ENCODE results near the gene IFFO2. TPM values are rescaled to one million over a fixed set of nuclear protein-coding genes. Genes with fewer than 3 reads are reported as not detected.

Gene IFFO2
- total and polyA plus RNA-seq, 2 of the 13 experiments (the other 11 are each of a cell fraction or from before 2014, with no cell fraction given): 7.3 to 16.7 TPM

DNA sequence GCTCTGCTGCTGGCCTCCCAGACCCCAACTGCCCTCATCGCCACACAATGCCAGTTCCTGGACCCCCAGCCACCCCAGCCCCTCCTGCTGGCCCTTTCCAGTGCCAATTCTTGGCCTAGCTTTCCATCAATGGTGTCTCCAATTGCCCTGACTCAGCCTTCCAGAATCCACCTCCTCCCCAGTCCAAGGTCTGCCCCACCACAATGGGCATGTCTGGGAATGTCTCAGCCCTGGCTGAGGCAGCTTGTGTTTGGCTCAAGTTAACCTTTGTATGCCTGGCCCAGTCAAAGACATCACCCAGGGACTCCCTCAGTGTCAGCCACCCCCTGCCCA is 70.5 kb downstream of the IFFO2 start (continued):
- TF ChIP-seq, protein P1, sequence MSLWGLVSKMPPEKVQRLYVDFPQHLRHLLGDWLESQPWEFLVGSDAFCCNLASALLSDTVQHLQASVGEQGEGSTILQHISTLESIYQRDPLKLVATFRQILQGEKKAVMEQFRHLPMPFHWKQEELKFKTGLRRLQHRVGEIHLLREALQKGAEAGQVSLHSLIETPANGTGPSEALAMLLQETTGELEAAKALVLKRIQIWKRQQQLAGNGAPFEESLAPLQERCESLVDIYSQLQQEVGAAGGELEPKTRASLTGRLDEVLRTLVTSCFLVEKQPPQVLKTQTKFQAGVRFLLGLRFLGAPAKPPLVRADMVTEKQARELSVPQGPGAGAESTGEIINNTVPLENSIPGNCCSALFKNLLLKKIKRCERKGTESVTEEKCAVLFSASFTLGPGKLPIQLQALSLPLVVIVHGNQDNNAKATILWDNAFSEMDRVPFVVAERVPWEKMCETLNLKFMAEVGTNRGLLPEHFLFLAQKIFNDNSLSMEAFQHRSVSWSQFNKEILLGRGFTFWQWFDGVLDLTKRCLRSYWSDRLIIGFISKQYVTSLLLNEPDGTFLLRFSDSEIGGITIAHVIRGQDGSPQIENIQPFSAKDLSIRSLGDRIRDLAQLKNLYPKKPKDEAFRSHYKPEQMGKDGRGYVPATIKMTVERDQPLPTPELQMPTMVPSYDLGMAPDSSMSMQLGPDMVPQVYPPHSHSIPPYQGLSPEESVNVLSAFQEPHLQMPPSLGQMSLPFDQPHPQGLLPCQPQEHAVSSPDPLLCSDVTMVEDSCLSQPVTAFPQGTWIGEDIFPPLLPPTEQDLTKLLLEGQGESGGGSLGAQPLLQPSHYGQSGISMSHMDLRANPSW (CRISPR knock-in tag; IDR thresholded peaks at IDR 0.05; ENCODE audit: borderline replicate concordance): no peak

DNA sequence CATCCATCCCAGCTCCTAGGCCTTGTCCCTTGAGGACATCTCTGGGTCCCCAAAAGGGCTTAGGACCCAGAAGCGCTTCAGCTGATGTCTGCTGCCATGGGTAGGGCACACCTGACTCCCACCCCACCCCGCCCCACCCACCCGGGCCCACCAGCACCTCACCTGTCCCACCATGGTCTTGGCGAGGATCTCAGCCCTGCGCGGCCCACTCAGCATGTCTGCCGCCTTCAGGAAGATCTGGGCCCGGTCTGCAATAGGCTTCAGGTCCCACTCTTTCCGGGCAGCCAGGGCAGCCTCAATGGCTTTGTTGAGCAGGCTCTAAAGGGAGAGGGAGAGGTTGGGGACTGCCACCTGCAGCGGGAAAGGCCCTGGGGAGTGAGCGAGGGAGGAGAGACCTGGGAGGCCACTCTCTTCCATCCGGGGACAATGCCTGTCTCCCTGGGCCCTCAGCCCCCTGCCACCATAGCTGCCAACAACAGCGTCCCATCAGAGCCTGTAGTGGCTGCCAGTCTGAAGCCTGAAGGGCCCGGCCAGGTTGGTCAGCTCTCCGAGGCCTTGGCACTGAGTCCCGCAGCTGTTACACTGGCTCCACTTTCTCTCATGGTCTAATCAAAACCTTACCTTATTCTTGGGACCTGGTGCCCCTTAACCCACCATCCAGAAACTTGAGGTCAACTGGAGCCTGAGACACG is 71.0 kb downstream of the IFFO2 start:
- no peak for FAIRE-seq
- H3K9me3 ChIP-seq (ENCODE audit: low read length): no peaks in the 10 kb centered on the region
- POLR2A ChIA-PET: no interaction called here

More for the DNA sequence above, 71.0 kb downstream of the IFFO2 start:
- CTCF ChIA-PET (ENCODE audit: low intra/inter-chr PET ratio, low total read pairs): interaction anchor here (2.0 to 3.0 kb wide), 2 partner anchors 22 to 27 kb away, joined by 14 to 29 read pairs; no protein-coding TSS in a partner anchor
- no peak overlapping the region for H3K4me3 ChIP-seq (replicated peaks in 1 of 3; ENCODE audit: insufficient read depth in 1 of 3, low read depth in 2 of 3, low read length in 3 of 3)
- H3K9ac ChIP-seq (ENCODE audit: insufficient read depth, low read depth, low read length): no peak overlapping the region
- intact Hi-C loops (cut with micrococcal nuclease; ENCODE audit: unreplicated experiment) (loop anchor here (2.0 kb wide), 1 partner anchor 15 kb away; no protein-coding TSS in a partner anchor), in situ Hi-C loops (cut with HindIII; ENCODE audit: extremely low pct_ligation_motif_present, low pct_unique_long_range_greater_than_20kb) (no loop called here)
- H4K20me1 ChIP-seq (ENCODE audit: insufficient read depth, low read length): peaks cover 39% of the 10 kb centered on the region
- 97% methylated on average over 11 of the region's 17 CpGs for WGBS (ENCODE audit: low lambda C conversion rate)
- no peak for DNase-seq (ENCODE audit: low spot score)
- H3K4me1 ChIP-seq (ENCODE audit: insufficient read depth, low read length): peaks cover 2% of the 10 kb centered on the region
- H2AFZ ChIP-seq (ENCODE audit: low read length): no peak overlapping the region
- TF ChIP-seq RBFOX2 (IDR thresholded peaks at IDR 0.05; ENCODE audit: low read depth, low read length) (peak; percentile 31; the same call in 1 of the 2 replicates), ZFX (CRISPR knock-in tag; IDR thresholded peaks at IDR 0.05; ENCODE audit: low read depth) (no peak), AGO2 (optimal IDR thresholded peaks at IDR 0.05; ENCODE audit: low read depth, low read length) (peak; percentile 56), U2AF2 (IDR thresholded peaks at IDR 0.05; ENCODE audit: low read depth, low read length) (no peak), ZNF383 (CRISPR knock-in tag; IDR thresholded peaks at IDR 0.05; ENCODE audit: borderline replicate concordance) (no peak), ZNF749 (CRISPR knock-in tag; IDR thresholded peaks at IDR 0.05; ENCODE audit: borderline replicate concordance) (no peak), JUNB (CRISPR knock-in tag; IDR thresholded peaks at IDR 0.05; ENCODE audit: borderline replicate concordance) (no peak), MYNN (CRISPR knock-in tag; IDR thresholded peaks at IDR 0.05; ENCODE audit: low read depth) (no peak), JDP2 (CRISPR knock-in tag; IDR thresholded peaks at IDR 0.05; ENCODE audit: borderline replicate concordance) (no peak), ZNF674 (CRISPR knock-in tag; IDR thresholded peaks at IDR 0.05; ENCODE audit: low read depth) (no peak), ZNF292 (CRISPR knock-in tag; IDR thresholded peaks at IDR 0.05; ENCODE audit: borderline replicate concordance, low read depth) (no peak), ZNF772 (CRISPR knock-in tag; IDR thresholded peaks at IDR 0.05) (no peak), EP300 (IDR thresholded peaks at IDR 0.05; ENCODE audit: low read depth in 2 of 2, low read length in 2 of 2) (no peak), EP300 (CRISPR knock-in tag; IDR thresholded peaks at IDR 0.05; ENCODE audit: borderline replicate concordance) (no peak)
- TF ChIP-seq, protein P2, sequence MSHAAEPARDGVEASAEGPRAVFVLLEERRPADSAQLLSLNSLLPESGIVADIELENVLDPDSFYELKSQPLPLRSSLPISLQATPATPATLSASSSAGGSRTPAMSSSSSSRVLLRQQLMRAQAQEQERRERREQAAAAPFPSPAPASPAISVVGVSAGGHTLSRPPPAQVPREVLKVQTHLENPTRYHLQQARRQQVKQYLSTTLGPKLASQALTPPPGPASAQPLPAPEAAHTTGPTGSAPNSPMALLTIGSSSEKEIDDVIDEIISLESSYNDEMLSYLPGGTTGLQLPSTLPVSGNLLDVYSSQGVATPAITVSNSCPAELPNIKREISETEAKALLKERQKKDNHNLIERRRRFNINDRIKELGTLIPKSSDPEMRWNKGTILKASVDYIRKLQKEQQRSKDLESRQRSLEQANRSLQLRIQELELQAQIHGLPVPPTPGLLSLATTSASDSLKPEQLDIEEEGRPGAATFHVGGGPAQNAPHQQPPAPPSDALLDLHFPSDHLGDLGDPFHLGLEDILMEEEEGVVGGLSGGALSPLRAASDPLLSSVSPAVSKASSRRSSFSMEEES (CRISPR knock-in tag; IDR thresholded peaks at IDR 0.05): no peak
- TF ChIP-seq, protein P3, sequence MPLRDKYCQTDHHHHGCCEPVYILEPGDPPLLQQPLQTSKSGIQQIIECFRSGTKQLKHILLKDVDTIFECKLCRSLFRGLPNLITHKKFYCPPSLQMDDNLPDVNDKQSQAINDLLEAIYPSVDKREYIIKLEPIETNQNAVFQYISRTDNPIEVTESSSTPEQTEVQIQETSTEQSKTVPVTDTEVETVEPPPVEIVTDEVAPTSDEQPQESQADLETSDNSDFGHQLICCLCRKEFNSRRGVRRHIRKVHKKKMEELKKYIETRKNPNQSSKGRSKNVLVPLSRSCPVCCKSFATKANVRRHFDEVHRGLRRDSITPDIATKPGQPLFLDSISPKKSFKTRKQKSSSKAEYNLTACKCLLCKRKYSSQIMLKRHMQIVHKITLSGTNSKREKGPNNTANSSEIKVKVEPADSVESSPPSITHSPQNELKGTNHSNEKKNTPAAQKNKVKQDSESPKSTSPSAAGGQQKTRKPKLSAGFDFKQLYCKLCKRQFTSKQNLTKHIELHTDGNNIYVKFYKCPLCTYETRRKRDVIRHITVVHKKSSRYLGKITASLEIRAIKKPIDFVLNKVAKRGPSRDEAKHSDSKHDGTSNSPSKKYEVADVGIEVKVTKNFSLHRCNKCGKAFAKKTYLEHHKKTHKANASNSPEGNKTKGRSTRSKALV (CRISPR knock-in tag; IDR thresholded peaks at IDR 0.05): no peak
- BruUV-seq (replicated peaks): no TSS peak
- peaks cover 55 to 92% of the 10 kb centered on the region in 2 experiments for H3K36me3 ChIP-seq (replicated peaks in 1 of 2; ENCODE audit: control insufficient read depth in 1 of 2, insufficient read depth in 2 of 2, low read length in 2 of 2)
- no peak for ATAC-seq
- H3K27ac ChIP-seq (ENCODE audit: extremely low read length, insufficient read depth, low read length): no peak overlapping the region
- no peak overlapping the region for H3K4me2 ChIP-seq (ENCODE audit: low read depth, low read length)
- no peaks in the 10 kb centered on the region for H3K27me3 ChIP-seq (ENCODE audit: control insufficient read depth in 1 of 2, insufficient read depth in 2 of 2, low read length in 2 of 2)
- peaks cover 2% of the 10 kb centered on the region for H3K79me2 ChIP-seq (ENCODE audit: insufficient read depth, low read length)
